Activated CD4-positive, CD25-positive, alpha-beta regulatory T cell treated with anti-CD3 and anti-CD28 coated beads, Interleukin-2, amount 50 U/mL, for 16 hours (primary cell): ENCODE data around the gene TNRC18.
"Not testable (repeated sequence)": the region's sequence is repeated elsewhere in the genome, so short reads cannot be mapped to it uniquely, and the experiment has no call there.

Source experiments
- DNase-seq: peaks from one replicate; pipeline ENCODE4 v3.0.0-alpha.2; 2020; ENCODE audit warnings: low read depth, low spot score

TNRC18 gene

GRCh38 chr7:5350174-5350463, 73.5 kb downstream of the TNRC18 start:
- DNase-seq: no peak

- DNase-seq: no peak
These were observed 74.0 kb downstream of the TNRC18 start for GRCh38 chr7:5349437-5350173.

DNA sequence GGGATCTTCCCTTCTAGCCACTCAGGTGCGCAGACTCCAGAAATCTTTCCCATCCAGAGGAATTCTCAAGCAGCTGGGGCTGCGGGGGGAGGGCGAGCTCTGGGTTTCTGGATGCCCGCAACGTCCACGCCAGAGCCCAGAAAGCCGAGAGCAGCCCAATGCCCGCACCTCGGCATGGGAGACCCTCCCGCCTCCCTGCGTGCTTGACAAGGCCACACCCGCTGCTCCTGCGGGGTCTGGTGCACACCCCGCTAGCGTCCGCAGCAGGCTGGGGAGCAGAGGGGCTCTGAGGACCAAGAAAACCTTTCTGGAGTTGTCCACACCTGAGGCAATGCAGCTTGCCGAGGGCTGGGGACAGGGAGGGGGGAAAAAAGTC, 74.6 kb downstream of the TNRC18 start:
- DNase-seq: no peak

- DNase-seq: no peak
These were observed 75.3 kb downstream of the TNRC18 start for GRCh38 chr7:5348134-5349004.

GRCh38 chr7:5345671-5346070, 78.0 kb downstream of the TNRC18 start:
- no peak for DNase-seq

GRCh38 chr7:5345171-5345570, 78.5 kb downstream of the TNRC18 start:
- DNase-seq: no peak

DNA sequence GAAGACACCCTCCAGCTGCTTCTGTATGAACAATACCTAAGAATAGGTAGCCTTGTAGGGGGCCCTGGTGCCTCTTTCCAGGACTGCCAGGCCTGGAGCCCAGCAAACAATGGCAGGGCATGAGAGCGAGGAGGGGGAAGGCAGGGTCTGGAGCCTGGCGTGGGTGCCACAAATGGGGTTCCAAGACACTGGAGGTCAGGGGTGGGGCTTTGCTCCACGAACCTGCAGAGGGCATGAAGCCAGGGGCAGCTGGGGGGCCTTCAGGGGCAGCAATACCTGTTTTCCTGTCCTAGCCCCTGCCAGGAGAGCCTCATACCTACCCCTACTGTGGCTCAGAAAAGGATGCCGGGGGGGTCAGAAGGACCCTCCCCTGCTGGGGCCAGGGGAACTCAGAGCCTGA, 79.3 kb downstream of the TNRC18 start:
- DNase-seq: no peak

- no peak for DNase-seq
These were observed 79.8 kb downstream of the TNRC18 start for GRCh38 chr7:5343884-5344283.

GRCh38 chr7:5342631-5343030, 81.0 kb downstream of the TNRC18 start:
- DNase-seq: no peak

DNA sequence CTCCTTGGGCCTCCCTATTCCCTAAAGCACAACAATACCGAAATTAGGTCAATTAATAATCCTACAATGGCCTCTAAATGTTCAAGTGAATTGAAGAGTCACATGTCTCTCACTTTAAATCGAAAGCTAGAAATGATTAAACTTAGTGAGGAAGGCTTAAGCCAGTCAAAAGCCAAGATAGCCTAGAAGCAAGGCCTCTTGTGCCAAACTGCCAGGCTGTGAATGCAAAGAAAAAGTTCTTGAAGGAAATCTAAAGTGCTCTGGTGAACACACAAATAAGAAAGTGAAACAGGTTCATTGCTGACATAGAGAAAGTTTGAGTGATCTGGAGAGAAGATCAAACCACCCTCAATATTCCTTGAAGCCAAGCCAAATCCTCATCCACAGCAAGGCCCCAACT, 83.7 kb downstream of the TNRC18 start:
- no peak for DNase-seq

- DNase-seq: no peak
These were observed 86.6 kb downstream of the TNRC18 start for GRCh38 chr7:5337047-5337446.

GRCh38 chr7:5334671-5335070, 89.0 kb downstream of the TNRC18 start:
- no peak for DNase-seq

DNA sequence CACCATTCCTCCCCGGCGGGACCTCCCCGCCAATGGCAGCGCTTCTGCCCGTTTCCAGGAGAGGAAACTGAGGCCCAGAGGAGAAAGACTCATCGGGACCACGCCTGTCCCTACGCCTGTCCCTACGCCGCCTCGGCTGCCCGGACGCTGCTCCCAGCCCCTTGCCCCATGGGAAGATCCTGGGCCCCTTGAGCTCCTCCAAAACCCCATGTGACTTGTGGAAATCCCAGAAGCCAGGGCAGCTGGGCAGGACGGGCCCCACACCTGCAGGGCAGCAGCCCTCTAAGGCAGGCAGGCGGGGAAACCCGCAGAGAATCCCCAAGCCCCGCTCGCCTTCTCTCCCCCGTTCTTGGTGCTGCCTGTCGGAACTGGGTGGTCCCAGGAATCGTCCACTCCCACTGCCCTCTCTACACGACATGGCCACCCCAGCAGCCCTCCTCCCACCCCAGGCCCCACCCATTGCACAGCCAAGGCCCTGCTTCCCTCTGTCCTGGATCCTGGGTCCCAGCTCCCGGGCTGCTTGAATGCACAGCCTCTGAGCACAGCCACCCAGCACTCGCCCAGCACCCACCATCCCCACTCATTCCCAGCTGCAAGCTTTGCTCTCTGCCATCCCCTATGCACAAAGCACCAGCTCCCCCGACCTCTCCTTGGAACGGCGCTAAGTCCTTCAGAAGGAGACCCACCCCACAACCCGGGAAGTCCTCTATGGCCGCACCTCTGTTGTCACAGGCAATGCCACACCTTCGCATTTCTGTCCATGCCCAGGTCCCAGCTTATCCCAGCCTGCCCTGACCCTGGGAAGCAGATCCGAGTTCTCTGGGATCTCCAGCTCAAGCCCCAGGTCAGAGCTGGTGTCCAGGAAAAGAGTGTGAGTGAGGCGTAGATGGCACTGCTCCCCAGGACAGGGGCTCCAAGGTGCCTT, 90.3 kb downstream of the TNRC18 start:
- no peak for DNase-seq

GRCh38 chr7:5332579-5332978, 91.1 kb downstream of the TNRC18 start:
- DNase-seq: no peak

GRCh38 chr7:5330288-5330687, 93.3 kb downstream of the TNRC18 start:
- no peak for DNase-seq

DNA sequence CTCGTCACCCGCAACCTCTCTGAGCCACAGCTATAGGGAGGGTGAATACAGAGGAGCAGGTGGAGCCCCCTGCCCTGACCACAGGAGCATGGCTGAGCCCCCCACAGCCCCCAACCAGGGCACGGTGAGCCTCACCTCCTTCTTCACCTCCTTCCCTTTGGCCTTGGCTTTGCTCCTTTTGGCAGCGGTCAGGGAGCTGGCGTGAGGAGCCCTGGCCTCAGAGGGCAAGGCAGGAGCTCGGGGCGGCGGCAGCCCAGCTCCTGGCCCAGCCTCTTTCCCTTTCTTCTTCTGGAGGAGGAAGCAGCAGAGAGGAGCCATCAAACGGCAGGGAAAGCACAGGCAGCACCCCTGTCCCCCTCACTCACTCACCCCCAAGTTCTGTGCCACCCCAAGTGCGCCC, 98.7 kb downstream of the TNRC18 start:
- no peak for DNase-seq

DNA sequence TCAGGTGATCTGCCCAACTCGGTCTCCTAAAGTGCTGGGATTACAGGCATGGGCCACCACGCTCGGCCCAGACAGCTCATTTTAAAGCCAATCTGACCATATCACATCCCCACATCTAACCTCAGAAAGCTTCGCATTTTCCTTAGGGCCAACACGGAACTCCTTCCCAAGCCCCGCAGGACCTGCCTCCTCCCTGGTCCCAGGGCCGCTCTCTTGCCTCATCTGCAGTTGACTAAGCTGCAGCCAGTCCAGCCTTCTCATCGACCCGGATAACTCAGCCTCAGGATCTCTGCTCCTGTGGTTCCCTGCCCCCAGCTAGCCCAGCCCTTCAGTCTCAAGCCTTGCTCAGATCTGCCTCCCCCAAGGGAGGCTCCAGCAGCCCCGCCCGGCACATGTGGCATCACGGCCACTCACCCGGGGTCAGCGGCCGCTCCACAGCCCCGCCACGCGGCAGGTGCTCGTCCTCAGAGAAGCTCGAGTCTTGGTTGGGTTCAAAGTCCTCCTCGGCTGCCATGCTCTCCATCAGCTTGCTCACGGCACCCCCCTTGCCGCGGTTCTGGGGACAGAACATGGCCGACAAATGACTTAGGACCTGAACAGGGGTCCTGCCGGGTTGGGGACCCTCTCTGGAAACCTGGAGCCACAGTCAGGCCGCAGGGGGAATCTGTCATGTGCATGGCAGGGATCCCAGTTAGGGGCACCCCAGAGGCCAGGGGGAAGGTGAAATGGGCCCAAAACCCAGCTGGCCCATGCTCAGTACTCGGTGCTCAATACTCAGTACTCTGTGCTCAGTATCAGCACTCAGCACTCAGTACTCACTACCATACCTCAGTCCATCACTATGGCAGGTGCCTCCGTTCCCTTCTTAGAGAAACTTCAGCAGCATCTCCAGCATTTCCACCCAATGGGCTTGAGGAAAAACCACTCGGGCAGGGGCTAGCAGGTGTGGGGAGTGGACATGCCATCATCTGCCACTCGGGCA, 99.5 kb downstream of the TNRC18 start:
- DNase-seq: not testable (repeated sequence)

DNA sequence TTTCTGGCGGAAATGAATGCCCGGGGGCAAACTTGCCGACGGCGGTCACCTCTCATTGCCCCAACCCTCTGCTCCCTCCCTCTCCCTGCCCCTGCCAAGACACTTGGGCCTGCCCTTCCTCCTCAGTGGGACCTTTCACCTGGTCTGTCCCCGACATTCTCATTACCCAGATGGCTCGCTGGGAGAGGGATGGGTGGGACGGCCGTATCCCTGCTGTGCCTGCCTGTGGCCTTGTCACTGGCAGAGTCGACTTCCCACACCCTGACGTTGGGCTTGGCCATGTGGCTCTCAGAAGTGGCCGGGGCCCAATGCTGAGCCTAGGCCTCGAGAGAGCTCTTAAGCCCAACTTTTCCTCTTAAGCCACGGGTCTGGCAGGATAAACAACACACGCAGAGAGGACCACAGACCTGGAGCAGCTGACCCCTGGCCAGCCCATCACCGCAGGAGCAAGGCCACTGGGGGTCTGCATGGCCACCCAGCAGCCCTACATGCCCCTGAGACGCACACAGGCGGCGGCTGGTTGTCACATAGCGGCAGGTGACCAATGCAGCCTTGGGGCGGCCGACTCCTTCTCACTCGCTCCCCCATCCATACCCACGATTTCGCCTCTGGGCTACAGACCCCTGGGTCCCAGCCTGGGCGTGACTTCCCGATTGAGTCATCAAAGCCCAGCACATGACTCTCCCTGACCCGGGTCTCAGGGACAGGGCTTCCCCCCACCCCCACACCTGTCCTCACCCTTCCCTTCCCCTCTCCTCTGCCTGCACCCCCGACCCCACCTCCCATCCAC, 100.8 kb downstream of the TNRC18 start:
- DNase-seq: no peak

DNA sequence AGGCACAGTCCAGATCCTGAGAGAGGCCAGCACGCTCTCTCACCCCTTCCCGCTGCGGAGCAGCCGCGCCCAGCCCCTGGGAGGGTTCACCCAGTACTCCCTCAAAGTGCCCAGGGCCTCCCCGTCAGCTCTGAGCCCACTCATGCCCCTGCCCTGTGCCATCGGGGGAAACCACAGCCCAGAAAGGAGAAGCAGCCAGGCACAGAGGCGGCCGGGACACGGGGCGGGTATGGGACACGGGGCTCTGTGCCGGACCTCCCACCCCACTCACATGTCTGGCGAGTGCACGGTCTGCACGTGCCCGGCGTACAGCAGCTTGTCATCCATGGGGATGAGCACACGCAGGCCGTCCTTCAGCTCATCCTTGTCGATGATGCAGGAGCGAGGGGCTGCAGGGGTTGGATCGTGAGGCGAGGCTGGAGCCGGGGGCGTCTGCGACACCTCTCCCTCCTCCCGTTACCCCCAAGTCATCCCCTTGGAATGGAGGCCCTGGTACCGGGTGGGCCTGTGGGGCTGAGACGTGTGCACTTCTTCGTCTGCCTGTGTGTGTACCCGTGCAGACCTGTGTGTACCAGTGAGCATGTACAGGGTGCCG, 102.7 kb downstream of the TNRC18 start:
- DNase-seq: no peak

- DNase-seq: no peak
These were observed 103.2 kb downstream of the TNRC18 start for GRCh38 chr7:5320391-5320790.
